ENCODE measurements around the gene SESN1.

The SESN1 gene

DNA sequence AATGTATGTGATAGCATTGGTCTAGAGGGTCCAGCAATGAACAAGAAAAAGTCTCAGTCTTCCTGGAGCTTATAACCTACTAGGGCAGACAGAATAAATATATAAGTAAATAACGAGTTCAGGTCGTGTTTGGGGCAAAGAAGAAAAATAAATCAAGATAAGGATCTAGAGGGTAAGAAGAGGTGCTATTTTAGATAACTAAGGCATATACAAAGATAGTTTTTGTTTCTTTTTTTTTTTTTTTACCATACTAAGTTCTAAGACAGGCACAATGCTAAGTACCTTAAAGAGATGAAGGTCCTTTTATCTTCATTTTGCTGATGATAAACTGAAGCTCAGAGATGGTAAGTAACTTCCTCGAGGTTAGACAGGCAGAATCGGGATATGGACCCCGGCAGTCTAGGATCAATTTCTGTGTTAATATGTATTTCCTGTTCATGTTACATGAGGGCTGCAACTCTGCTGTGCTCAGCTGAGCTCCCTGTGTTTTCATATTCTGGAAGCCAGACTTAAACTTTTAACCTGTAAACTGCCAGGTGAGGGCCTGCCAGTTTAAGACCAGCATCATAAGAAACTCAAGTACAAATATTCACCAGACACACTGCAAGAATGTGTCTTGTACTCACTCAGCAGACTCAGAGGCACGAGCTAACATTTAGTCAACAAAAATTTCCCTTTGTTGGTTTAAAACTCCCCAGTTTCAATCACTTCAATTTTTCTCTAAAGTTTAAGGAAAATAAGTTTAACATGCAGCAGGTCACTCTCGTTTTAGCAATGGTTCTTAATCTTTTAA is 23.3 kb downstream of the SESN1 start:
- H3K27me3 ChIP-seq (ENCODE audit: insufficient read depth, poor library complexity, severe bottlenecking), result no peaks in the 10 kb centered on the region
- DNase-seq (ENCODE audit: low read depth in 1 of 2, low spot score in 1 of 2), result no peak
- TF ChIP-seq, protein P1, sequence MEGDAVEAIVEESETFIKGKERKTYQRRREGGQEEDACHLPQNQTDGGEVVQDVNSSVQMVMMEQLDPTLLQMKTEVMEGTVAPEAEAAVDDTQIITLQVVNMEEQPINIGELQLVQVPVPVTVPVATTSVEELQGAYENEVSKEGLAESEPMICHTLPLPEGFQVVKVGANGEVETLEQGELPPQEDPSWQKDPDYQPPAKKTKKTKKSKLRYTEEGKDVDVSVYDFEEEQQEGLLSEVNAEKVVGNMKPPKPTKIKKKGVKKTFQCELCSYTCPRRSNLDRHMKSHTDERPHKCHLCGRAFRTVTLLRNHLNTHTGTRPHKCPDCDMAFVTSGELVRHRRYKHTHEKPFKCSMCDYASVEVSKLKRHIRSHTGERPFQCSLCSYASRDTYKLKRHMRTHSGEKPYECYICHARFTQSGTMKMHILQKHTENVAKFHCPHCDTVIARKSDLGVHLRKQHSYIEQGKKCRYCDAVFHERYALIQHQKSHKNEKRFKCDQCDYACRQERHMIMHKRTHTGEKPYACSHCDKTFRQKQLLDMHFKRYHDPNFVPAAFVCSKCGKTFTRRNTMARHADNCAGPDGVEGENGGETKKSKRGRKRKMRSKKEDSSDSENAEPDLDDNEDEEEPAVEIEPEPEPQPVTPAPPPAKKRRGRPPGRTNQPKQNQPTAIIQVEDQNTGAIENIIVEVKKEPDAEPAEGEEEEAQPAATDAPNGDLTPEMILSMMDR (IDR thresholded peaks at IDR 0.05; ENCODE audit: insufficient read depth, low read length), result no peak
- TF ChIP-seq SPI1 (IDR thresholded peaks at IDR 0.05; ENCODE audit: borderline replicate concordance, low read depth) (no peak), POLR2AphosphoS5 (IDR thresholded peaks at IDR 0.05; ENCODE audit: low read depth) (no peak), GABPA (IDR thresholded peaks at IDR 0.05; ENCODE audit: low read depth) (no peak)
- TF ChIP-seq, protein P2, sequence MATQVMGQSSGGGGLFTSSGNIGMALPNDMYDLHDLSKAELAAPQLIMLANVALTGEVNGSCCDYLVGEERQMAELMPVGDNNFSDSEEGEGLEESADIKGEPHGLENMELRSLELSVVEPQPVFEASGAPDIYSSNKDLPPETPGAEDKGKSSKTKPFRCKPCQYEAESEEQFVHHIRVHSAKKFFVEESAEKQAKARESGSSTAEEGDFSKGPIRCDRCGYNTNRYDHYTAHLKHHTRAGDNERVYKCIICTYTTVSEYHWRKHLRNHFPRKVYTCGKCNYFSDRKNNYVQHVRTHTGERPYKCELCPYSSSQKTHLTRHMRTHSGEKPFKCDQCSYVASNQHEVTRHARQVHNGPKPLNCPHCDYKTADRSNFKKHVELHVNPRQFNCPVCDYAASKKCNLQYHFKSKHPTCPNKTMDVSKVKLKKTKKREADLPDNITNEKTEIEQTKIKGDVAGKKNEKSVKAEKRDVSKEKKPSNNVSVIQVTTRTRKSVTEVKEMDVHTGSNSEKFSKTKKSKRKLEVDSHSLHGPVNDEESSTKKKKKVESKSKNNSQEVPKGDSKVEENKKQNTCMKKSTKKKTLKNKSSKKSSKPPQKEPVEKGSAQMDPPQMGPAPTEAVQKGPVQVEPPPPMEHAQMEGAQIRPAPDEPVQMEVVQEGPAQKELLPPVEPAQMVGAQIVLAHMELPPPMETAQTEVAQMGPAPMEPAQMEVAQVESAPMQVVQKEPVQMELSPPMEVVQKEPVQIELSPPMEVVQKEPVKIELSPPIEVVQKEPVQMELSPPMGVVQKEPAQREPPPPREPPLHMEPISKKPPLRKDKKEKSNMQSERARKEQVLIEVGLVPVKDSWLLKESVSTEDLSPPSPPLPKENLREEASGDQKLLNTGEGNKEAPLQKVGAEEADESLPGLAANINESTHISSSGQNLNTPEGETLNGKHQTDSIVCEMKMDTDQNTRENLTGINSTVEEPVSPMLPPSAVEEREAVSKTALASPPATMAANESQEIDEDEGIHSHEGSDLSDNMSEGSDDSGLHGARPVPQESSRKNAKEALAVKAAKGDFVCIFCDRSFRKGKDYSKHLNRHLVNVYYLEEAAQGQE (IDR thresholded peaks at IDR 0.05; ENCODE audit: insufficient replicate concordance, low read depth), result no peak
- no peak overlapping the region for H3K27ac ChIP-seq (replicated peaks)
- no peak overlapping the region for H3K4me3 ChIP-seq (replicated peaks; ENCODE audit: insufficient read depth, low read length)

DNA sequence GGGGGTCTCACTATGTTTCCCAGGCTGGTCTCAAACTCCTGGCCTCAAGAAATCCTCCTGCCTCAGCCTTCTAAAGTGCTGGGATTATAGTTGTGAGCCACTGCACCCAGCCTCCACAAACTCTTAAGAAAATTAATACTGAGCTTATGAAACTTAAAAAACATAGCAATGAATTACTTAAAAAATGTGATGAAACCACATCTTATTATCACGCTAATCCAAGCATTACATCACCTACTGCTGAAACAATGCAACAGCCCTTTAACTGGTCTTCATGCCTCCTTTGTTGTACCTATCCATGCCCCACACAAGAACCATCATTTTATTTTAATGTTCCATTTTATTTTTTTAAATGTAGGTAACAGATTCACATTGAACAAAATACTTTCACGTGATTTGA is 24.9 kb downstream of the SESN1 start:
- Histone ChIP-seq H3K27me3 (ENCODE audit: insufficient read depth, poor library complexity, severe bottlenecking) (no peaks in the 10 kb centered on the region), H3K4me3 (replicated peaks; ENCODE audit: insufficient read depth, low read length) (no peak overlapping the region), H3K27ac (replicated peaks) (no peak overlapping the region)
- peak in 1 of 2 experiments; percentile 71 for DNase-seq (ENCODE audit: low read depth in 1 of 2, low spot score in 1 of 2)
- TF ChIP-seq, protein P1 (IDR thresholded peaks at IDR 0.05; ENCODE audit: insufficient read depth, low read length), result no peak

DNA sequence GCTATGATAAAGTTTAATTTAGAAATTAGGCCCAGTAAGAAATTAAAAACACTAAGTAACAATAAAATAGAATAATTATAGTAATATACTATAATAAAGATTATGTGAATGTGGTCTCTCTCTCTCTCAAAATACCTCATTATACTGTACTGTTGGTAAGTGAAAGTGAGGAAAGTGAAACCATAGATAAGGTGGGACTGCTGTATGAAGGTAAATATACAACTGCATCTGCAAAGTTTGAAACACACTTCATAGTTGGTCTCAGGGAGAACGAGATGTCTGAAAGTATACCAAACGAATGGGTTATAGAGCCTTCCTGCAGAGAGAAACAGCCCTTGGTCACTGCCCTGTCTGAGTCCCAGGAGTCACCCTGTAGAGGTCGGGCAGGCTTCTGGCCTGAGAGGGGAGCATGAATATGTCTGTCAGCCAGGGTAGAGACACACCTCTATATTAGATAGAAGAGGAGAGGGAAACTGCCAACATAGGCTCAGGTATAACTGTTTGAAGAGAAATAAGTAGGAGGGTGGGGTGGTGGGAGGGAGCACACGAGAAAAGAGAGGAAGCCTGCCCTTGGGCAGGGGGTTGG is 31.8 kb downstream of the SESN1 start:
- DNase-seq (ENCODE audit: low read depth in 1 of 2, low spot score in 1 of 2), result no peak
- H3K27ac ChIP-seq (replicated peaks), result no peak overlapping the region
- TF ChIP-seq, protein P2 (IDR thresholded peaks at IDR 0.05; ENCODE audit: insufficient replicate concordance, low read depth), result no peak
- no peaks in the 10 kb centered on the region for H3K27me3 ChIP-seq (ENCODE audit: insufficient read depth, poor library complexity, severe bottlenecking)
- H3K4me3 ChIP-seq (replicated peaks; ENCODE audit: insufficient read depth, low read length), result no peak overlapping the region

DNA sequence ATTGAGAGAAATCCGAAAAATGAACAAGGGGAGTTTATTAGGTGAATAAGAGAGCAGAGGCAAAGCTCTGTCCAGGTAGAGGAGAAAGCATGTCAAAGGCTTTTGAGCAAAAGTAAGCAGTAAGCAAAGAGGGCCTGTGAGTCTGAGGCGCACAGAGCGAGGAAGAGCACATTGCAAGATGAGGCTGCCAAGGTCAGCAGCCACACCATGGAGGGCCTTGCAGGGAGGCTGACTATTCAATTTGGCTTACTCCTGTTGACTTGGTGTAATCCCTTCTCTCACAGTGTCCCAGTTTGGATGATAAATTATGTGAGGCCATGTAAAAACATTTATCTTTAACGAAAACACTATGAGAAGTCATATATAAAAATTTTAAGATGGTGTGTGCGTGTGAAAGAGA is 32.4 kb downstream of the SESN1 start:
- no peak for TF ChIP-seq GABPA (IDR thresholded peaks at IDR 0.05; ENCODE audit: low read depth)
- TF ChIP-seq, protein P1 (IDR thresholded peaks at IDR 0.05; ENCODE audit: insufficient read depth, low read length), result no peak
- H3K27ac ChIP-seq (replicated peaks), result no peak overlapping the region
- no peaks in the 10 kb centered on the region for H3K27me3 ChIP-seq (ENCODE audit: insufficient read depth, poor library complexity, severe bottlenecking)
- no peak overlapping the region for H3K4me3 ChIP-seq (replicated peaks; ENCODE audit: insufficient read depth, low read length)
- no peak for DNase-seq (ENCODE audit: low read depth in 1 of 2, low spot score in 1 of 2)

Data from HL-60 (cell line).